K562 (cell line): Measurements from ENCODE around the gene MCM9.

Experiments
- CTCF ChIP-seq, 3 experiments: IDR thresholded peaks in 2 of 3; conservative IDR thresholded peaks in 1 of 3; 2 replicates each; pipeline ENCODE4 v1.5.1; 2011 to 2012; ENCODE audit warnings: low read length in 3 of 3, mild to moderate bottlenecking in 3 of 3, control low read depth in 2 of 3, improper control_type of control experiment in 1 of 3, inconsistent platforms in 1 of 3, low read depth in 1 of 3, mixed read lengths in 1 of 3, moderate library complexity in 1 of 3; ENCODE audit not compliant: insufficient read depth in 2 of 3
- FOXJ3 ChIP-seq: sonication (generic); formaldehyde crosslinking; IDR thresholded peaks from 2 replicates; pipeline ENCODE4 v1.4.0; 2020; ENCODE audit warnings: mild to moderate bottlenecking, missing genetic modification reagents
- PML ChIP-seq: IDR thresholded peaks from 2 replicates; pipeline ENCODE4 v1.6.1; 2012; ENCODE audit warnings: low read length, inconsistent platforms
- ZFX ChIP-seq: sonication (generic); formaldehyde crosslinking; IDR thresholded peaks from 2 replicates; pipeline ENCODE4 v1.8.0; 2022; ENCODE audit warnings: mild to moderate bottlenecking, missing genetic modification reagents, moderate library complexity
- ZNF384 ChIP-seq: IDR thresholded peaks from 2 replicates; pipeline ENCODE4 v1.6.1; 2012; ENCODE audit warnings: low read depth, low read length, improper control_type of control experiment

GRCh38 chr6:118771253-118771652 lies 163.7 kb downstream of the MCM9 start:
- TF ChIP-seq ZNF384 (no peak), CTCF (IDR thresholded peaks at IDR 0.05 in 2 of 3, conservative IDR thresholded peaks at IDR 0.05 in 1 of 3; ENCODE audit: insufficient read depth in 2 of 3, low read depth in 1 of 3, low read length in 3 of 3) (no peak), FOXJ3 (CRISPR knock-in tag) (no peak), ZFX (no peak), PML (no peak)
